TTC549 (cell line): ENCODE results near the gene CACNA1H.

ENCODE experiments used
- FAIRE-seq: peaks from 2 replicates; lab custom pipeline; 2012; peaks lifted over from hg19 to GRCh38; lab: Jason Lieb, UNC

The CACNA1H gene

DNA sequence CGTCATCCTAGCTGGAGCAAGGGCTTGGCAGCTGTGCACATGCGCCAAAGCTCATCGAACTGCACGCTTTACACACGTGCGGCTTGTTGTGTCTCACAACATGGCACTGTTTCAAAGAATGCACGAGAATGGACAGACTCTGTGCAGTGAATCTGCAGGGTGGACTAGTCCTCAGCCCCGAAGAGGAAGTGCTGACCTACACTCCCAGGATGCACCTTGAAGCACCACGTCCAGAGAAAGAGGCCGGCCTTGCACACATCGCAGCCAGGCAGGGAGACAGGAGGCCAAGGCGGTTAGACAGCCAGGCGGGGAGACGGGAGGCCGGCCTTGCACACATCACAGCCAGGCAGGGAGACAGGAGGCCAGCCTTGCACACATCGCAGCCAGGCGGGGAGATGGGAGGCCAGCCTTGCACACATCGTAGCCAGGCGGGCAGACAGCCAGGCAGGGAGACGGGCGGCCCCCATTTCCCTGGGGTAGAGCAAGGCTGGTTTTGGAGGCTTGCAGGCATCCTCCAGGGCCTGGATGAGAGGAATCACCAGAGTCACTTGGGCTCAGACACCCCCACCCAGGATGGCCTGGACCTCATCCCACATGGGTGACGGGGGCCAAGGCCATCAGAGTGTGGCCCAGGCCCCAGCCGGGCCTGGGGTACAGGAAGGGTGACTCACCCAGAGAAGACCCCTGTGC is 9.0 kb upstream of the CACNA1H start:
- FAIRE-seq: no peak

DNA sequence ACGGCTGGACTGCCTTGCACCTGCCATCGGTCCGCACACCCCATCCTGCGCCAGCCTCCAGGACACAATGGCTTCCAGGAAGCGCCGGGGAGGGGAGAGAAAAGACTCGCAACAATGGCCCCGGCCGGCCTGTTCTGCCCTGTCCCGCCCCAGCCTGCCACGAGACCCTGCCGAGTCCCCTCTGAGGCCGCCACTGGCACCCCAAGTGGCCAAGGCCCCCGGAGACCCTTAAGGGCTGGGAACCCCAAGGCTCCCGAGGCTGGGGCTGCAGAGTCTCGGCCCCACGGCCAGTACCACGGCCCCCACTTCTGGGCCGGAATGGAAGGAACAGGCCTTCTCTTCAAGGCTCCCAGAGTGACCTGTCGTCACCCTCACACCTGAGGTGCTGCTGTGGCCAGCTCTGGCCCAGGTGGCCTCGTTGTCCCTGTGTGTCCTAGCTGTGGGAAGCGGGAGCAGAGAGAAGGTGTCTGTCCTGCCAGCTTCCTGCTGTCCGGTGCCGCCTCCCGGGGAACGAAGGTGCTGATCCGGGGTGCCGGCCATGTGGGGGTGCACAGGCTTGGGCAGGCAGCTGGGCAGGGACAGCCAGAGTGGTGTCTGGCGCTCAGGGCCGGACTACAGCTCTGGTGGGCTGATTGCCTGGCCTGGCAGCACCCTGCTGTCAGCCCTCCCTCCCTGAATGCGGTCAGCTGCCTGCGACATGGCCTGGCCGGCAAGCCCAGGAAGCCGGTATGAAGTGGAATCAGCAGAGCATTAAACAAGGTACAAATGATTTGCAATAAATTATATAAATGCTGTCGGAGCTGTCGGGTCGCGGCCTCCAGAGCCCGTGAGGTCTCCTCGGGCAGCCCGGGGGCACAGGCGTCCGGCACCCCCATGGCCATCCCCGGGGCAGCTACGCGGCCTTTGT is 8.2 kb upstream of the CACNA1H start:
- FAIRE-seq: no peak

DNA sequence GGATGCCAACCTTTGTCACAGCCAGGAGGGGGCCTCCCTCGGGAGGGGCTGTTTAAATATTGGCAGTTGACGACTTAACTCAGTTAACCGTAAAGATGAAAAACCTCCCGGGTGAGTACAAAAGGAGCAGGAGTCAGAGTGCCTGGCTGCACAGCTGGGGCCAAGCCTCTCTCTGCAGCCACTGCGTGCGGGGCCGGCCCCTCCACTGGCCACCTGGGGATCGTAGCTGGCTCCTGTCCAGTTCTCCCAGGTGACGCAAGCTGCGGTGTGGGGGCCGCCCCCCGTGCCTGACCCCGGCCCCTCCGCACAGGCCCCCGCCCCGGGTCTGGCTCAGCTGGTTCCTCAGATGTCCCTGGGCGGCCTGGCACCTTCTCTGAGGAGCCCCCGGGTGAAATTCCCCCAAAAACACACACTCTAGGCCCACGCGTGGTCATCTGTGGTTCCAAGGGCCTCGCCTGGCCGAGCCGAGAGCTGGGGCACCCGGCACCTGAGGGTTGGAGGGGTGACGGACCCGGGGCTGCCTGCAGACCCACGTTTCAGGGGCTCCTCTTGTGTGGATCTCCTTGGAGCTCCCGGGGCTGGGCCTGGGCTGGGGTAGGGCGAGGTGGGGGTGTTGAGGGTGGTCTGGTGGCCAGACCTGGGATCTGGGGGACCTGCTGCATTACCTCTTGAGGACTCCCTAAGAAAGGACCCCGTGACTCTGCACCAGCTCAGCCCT is 7.4 kb upstream of the CACNA1H start:
- FAIRE-seq: no peak

DNA sequence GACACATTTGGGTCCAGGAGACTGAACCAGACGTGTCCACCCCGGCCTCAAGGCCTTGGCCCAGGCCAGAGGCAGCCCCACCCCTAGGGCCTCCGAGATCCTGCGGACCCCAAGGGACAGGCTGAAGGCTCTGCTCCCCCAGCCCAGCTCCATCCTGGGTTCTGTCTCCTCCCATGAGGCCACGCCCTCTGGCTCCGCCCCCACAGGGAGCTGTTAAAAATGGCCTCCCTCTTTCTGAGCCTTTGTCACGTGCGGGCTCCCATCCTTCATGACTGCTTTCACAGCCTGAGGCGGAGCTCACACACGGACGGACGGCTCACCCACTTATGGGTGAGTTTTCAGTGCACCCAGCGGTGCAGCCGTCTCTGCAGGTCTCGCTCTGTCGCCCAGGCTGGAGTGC is 6.5 kb upstream of the CACNA1H start:
- FAIRE-seq: no peak

DNA sequence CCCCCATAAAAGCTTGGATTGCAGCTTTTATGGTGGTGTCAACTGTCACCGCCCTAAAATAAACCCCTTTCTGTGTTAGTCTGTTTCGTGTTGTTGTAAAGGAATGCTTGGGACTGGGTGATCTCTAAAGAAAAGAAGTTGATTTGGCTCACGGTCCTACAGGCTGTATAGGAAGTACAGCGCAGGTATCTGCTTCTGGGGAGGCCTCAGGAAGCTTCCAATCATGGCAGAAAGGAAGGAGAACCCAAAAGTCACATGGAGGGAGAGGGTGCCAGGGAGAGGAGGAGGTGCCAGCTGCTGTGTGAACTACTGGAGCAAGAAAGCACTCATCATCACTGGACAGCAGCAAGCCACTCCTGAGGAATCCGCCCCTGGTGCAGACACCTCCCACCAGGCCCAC is 5.9 kb upstream of the CACNA1H start:
- FAIRE-seq: no peak

DNA sequence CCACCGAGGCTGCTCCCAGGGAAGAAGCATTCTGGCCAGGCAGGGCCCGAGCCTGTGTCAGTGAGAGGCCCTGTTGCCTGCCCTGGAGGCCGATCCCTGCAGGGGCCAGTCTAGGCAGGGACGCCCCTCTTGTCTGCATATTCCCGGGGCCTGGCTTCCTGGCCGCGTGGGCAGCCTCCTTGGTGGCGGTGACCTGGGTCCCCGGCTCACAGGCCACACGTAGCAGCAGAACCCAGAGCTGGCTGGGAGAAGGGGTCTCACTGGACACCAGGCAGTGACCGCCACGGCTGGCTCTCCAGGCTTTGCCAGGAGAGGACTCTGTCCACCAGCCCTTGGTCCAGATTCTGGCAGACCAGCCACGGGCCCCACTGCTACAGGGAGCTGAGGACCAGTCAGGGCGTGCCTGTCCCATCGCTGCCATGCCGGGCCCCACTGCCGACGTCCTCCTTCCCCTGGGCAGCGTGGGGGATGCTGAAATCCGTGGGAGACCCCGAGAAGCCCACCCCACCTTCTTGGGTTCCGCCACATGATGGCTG is 3.7 kb upstream of the CACNA1H start:
- FAIRE-seq: no peak

DNA sequence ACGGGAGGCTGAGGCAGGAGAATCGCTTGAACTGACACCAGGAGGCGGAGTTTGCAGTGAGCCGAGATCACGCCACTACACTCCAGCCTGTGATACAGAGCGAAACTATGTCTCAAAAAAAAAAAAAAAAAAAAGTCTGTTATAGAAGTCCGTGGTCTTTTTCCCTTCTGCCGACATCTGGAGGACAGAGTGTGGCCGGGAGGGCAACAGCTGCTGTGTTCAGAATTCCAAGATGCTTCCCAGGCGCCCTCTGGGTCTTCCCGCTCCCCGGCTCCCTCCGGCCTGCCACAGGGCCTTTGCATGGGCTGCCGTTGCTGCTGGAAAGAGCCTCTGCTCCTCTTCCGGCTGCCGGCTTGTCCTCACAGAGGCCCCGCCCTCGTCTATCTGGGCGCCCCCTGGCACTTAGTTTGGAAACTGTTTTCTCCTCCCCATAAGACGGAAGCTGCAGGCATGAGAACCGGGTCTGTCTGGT is 2.4 kb upstream of the CACNA1H start:
- FAIRE-seq: no peak

DNA sequence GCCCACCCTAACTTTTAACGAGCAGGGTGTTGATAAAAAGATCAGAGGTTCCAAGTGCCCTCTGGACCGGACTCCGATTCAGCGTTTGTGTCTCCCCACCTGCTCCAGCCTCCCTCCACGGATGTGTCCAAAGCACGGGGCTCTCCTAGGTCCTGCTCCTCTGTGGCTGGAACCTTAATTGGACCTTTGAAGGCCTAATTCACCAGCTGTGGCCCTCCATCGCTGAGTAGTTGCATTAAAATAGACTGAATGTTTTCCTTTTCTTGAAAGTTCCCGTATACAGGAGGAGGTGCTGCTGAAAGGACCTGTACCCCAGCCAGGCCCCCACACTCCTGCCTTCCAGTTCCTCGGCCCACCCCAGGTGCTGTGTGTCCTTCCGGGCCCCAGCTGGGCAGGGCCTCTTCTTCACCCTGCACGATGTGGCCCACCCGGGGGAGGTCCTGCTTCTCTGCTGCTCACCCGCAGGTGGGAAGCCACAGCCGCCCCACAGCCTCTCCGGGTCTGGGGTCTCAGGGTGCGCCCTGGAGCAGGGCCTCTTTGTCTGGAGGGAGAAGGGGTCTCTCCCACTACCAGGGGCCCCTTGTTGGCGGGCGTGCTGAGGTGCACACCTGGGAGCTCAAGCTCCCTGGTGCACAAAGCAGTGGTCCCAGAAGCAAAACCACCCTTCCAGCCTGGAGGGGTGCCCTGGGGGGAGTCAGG is 1.3 kb upstream of the CACNA1H start:
- no peak for FAIRE-seq

DNA sequence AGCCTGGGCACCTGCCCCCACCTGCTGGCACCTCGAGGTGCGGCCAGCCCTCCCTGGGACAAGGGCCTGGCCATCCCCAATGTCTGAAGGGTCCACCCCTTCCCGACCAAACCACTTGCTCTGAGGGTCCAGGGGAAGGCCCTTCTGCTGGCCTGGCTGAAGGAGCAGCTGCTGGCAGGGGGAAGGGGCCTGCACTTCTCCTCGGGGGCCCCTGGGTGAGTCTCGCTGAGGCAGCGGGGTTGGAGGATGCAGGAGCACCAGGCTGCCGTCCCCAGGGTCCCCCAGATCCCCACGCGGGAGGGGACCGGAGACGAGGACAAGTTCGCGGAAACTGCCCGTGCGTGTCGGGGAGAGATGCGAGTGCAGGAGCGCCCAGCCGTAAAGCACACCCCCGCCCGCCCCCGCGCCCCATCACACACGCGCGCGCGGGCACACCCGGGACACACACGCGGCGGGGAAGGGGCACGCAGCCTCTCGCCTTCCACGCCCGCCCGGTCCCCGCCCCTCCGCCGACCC is 725 bp upstream of the CACNA1H start:
- FAIRE-seq: no peak

DNA sequence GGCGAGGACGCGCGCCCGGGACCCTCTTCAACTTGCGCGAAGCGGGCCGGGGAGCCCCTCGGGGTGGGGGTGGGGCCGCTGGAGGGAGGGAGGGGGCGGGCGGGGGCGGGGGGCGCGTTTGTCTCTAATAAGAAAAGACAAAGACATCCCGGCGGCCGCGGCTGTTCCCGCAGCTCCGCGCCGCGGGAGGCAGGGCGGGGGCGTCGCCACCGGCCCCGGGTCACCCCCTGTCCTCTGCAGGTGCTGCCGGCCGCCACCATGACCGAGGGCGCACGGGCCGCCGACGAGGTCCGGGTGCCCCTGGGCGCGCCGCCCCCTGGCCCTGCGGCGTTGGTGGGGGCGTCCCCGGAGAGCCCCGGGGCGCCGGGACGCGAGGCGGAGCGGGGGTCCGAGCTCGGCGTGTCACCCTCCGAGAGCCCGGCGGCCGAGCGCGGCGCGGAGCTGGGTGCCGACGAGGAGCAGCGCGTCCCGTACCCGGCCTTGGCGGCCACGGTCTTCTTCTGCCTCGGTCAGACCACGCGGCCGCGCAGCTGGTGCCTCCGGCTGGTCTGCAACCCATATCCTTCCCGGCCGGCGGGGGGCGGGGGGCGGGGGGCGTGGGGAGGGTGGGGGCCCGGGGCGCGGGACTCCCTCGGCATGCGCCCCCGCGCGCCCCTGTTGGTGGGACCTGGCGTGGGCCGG is 714 bp downstream of the CACNA1H start:
- FAIRE-seq: no peak

DNA sequence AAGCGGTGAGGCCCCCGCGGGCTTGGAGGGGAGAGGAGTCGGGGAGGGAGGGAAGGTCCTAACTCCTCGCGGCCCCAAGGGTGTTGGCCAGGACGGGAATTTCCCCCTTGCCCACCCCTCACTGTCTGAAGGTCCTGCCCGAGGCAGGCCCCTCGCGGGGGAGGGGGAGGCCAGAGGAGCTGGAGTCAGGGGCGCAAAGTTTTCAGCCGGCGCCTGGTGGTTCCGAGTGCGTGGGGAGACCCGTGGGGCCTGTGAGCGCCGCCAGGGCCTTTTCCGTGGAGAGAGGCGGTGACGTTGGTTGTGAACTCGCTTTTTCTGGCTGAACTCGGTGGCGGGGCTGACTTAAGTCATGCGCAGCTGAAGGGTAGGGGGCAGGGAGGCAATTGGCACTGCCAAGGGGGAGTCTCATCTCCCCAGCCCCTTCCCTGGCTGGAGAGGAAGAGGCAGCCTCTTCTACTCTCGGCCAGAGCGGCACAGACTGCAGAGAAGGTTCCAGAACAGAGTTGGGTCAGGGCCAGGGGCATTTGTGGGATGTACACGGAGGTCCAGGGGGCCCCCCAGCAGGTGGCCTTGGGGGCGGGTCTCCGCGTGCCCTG is 1.5 kb downstream of the CACNA1H start:
- no peak for FAIRE-seq

DNA sequence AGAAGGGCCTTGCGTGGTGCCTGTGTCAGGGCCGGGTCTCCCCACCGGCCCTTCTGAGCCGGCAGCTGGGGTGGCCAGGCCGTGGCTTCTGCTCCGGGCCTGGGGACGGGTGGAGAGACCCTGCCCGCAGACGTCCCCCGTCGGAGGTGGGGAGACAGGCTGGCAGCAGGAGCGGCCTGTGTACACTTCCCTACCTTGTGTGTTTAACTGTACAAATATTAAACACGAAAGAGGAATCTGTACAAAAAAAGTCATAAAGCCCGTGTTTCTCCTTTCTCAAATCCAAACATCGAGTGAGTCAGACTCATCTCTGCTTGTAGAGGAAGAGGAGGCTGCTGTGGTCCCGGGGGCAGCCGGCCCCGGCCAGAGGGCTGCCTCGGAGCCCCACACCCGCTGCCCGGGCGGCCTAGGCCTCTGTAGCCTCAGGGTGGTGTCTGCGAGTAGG is 2.0 kb downstream of the CACNA1H start:
- FAIRE-seq: no peak

DNA sequence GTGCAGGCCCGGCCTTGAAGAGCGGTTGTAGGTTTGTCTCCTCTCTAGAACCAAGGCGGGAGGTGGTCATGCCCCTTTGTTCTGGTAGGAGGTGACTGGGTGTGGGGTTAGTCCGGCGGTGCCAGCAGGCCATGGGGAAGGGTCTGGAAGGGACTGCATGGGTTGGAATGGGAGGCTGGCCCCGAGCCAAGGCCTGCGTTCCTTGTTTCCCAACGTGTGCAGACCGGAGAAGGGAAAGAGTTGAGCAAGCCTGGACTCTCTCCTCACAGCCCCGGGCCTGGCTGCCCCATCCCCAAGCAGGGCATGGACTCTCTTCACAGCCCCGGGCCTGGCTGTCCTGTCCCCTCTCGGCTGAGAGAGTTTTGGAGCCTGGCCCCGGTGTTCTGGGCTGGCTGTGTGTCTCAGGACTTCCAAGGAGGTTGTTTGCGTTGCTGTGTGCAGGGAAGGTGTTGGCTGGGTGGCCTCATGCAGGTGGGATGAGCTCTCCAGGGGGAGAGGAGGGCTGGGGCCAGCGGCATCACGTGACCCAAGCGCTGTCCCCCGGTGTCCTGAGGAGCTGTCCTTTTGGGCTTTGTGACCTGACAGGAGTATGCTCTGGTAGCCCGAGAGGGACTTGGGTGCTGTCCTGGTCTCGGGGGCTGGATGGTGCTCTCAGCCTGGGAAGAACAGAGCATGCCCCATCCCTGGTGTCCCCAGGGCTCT is 2.6 kb downstream of the CACNA1H start:
- no peak for FAIRE-seq

DNA sequence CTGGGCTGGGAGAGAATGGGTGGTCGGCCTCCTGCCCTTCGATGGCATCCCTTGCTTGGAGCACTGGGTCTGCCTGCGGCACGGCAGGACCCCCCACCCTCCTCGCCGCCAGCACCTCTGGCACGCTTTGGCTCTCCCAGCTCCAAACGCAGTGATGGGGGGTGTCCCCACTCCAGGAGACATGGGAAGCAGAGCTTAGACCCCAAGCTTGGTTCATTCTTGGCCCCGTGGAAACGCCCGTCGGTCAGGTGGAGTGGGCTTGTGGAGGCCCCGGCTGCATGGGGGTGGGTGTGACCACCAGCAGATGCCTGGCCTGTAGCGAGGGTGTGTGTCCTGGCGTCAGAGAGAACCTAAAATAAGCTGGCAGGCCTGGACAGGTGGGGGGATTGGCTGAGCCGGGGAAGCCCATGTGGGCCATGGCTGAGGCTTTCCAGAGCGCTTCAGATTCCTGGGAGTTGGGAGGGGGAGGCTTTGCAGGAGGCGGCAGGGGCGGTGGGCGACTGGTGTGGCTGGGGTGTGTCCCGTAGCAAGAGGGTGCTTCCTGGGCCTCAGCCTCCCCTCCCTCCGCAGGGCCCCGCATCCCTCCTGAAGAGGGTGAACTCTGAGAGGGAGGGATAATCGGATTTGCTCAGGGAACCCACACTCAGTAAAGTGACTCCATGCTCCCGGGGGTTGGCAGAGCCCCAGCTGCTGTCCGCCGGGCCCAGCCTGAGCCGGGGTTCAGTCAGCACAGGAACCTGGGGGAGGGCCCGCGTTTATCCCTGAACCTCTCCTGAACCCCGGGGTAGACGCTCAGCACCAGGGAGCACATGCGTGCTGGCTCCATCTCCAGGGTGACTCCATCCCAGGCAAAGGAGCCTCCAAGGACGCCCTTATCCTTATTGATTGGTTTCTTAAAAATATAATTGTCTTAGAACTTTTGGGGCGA is 3.4 kb downstream of the CACNA1H start:
- no peak for FAIRE-seq

DNA sequence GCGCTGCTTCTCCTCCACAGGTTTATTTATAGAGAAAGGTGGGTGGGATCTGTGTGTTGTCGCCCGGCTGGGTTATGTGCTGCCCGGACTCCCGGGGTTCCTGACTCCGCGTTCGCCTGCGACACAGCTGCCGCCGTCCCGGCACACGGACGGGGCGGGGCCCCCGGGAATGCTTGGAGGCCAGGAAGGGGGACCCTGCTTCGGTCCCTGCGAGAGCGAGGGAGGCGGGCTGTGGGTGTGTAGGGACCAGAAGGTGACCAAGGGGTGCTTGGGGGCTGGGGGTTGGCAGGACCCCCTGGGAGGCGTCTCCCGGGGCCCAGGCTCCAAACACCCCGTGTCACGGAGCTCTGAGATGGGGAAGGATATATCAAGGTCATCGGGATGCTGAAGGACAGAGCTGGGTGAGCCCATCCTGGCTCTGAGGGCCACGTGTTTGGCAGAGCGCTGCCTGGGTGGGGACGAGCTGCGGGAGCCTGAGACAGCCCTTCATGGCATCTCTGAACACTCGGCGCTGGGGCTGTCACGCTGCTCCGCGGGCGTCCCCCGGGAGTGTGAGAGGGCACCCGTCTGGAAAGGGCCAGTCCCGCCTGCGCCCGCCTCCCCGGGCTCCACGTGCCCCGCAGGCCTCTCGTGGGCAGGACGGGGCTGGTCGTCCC is 4.2 kb downstream of the CACNA1H start:
- FAIRE-seq: no peak

DNA sequence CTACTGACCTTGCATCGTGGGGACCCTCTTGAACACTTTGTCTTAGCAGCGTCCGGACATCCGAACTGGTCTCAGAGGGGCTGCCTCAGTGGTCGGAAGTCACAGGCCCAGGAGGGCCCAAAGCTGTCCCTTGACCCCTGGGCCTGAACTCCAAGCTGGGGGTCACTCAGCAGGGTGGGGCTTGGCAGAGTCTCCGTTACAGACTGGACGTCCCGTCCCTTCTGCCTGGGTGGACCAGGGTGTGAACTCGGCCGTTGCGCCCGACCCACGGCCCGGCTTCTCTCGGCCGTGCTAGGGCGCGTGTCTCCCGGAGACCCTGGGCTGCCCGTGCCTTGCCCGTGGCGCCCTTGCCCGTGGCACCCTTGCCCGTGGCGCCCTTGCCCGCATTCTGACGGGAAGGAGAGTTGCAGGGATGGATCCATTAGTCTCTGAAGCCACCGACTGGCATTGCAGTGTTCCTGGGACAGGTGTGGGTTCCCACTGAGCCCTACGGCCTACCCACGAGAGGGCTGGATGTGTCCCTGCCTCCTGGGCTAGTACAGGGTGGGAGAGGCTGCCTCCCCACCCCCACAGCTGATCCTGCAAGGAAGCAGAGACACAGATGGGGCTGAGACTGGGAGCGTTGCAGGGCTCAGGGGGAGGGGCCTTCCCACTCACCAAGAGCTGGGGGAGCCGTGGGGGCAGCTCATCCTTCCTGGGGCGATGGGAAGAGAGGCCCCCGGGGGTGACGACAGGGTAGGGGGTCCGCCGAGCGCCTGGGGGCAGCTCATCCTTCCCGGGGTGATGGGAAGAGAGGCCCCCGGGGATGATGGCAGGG is 4.9 kb downstream of the CACNA1H start:
- no peak for FAIRE-seq
